GM12878 (cell line): ENCODE results near the gene EEF1A1. TPM values are rescaled to one million over a fixed set of nuclear protein-coding genes. Genes with fewer than 3 reads are reported as not detected.
A peak's percentile ranks its signal among the peaks of the same experiment; 100 is the strongest.

Experiments used
- CEBPZ ChIP-seq: fragments of 150-350 bp; IDR thresholded peaks from 2 replicates; pipeline ENCODE4 v1.6.1; 2016; ENCODE audit warnings: low read depth, low read length
- EGR1 ChIP-seq, 2 experiments: IDR thresholded peaks; 1 replicate in 1 of 2; 2 replicates in 1 of 2; pipeline ENCODE4 v1.6.1; 2011 to 2012; ENCODE audit warnings: low read depth in 2 of 2, low read length in 2 of 2, borderline replicate concordance in 1 of 2, mild to moderate bottlenecking in 1 of 2, moderate library complexity in 1 of 2
- ELK1 ChIP-seq: IDR thresholded peaks from 2 replicates; pipeline ENCODE4 v1.6.1; 2012; ENCODE audit warnings: low read depth, low read length, improper control_type of control experiment
- EP300 ChIP-seq, 2 experiments: fragments of 150-350 bp in 1 of 2; IDR thresholded peaks; 2 replicates each; pipeline ENCODE4 v1.6.1; 2011 to 2012; ENCODE audit warnings: low read depth in 2 of 2, low read length in 2 of 2, borderline replicate concordance in 1 of 2, improper control_type of control experiment in 1 of 2, inconsistent platforms in 1 of 2; ENCODE audit not compliant: control insufficient read depth in 1 of 2
- ETV6 ChIP-seq, 2 experiments: fragments of 450-650 bp in 1 of 2; IDR thresholded peaks in 1 of 2; conservative IDR thresholded peaks in 1 of 2; 2 replicates each; pipeline ENCODE4 v1.6.1; 2014; ENCODE audit warnings: antibody characterized with exemption in 1 of 2, borderline replicate concordance in 1 of 2, low read depth in 1 of 2, mild to moderate bottlenecking in 1 of 2, moderate library complexity in 1 of 2
- GATAD2B ChIP-seq: fragments of 450-650 bp; conservative IDR thresholded peaks from 2 replicates; pipeline ENCODE4 v1.6.1; 2017; ENCODE audit warnings: low read depth, mild to moderate bottlenecking, moderate library complexity
- IRF4 ChIP-seq: IDR thresholded peaks from 2 replicates; pipeline ENCODE4 v1.6.1; 2011; ENCODE audit warnings: low read depth, low read length
- MYC ChIP-seq: IDR thresholded peaks from 2 replicates; pipeline ENCODE4 v1.6.1; 2011; ENCODE audit warnings: mild to moderate bottlenecking, low read length, moderate library complexity, inconsistent platforms; ENCODE audit not compliant: insufficient read depth, insufficient replicate concordance, insufficient read length, severe bottlenecking
- NR2C1 ChIP-seq: fragments of 450-650 bp; IDR thresholded peaks from 2 replicates; pipeline ENCODE4 v1.6.1; 2017; ENCODE audit warnings: antibody characterized with exemption, mild to moderate bottlenecking, moderate library complexity
- POLR2AphosphoS2 ChIP-seq: IDR thresholded peaks from 2 replicates; pipeline ENCODE4 v1.6.1; 2011; ENCODE audit warnings: low read depth, mild to moderate bottlenecking, low read length, improper control_type of control experiment, moderate library complexity
- RFX5 ChIP-seq: IDR thresholded peaks from 2 replicates; pipeline ENCODE4 v1.6.1; 2011; ENCODE audit warnings: low read depth, low read length, improper control_type of control experiment
- TBL1XR1 ChIP-seq: IDR thresholded peaks from 2 replicates; pipeline ENCODE4 v1.6.1; 2012; ENCODE audit warnings: low read depth, low read length, improper control_type of control experiment
- WRNIP1 ChIP-seq: IDR thresholded peaks from 2 replicates; pipeline ENCODE4 v1.6.1; 2011; ENCODE audit warnings: low read depth, low read length, improper control_type of control experiment, borderline replicate concordance
- ZBED1 ChIP-seq: IDR thresholded peaks from 2 replicates; pipeline ENCODE4 v1.6.1; 2016; ENCODE audit warnings: borderline replicate concordance
- ZNF217 ChIP-seq: fragments of 450-650 bp; IDR thresholded peaks from 2 replicates; pipeline ENCODE4 v1.6.1; 2017; ENCODE audit warnings: antibody characterized with exemption, mild to moderate bottlenecking
- polyA plus RNA-seq, 11 experiments: library from polyadenylated mRNA; depleted of rRNA in 4 of 11; unstranded in 6 of 11; stranded (reverse) in 5 of 11; fragments of >200 nt; fragmentation: Nextera tagmentation in 4 of 11; fragmentation: Illumina TruSeq in 1 of 11; extraction: Ambion mirVana in 4 of 11; extraction: Trizol in 1 of 11; gene quantifications; 1 replicate in 1 of 11; 2 replicates in 10 of 11; pipeline versions ENCODE4 v1.2.1 to v1.2.3, GENCODE V29; 2011 to 2016; ENCODE audit warnings: inconsistent platforms in 2 of 11, missing spikeins in 2 of 11, low read depth in 1 of 11
- total RNA-seq, 4 experiments: library from RNA; depleted of rRNA in 3 of 4; stranded (reverse); fragments of >200 nt in 3 of 4; fragmentation: Illumina TruSeq in 1 of 4; extraction: Trizol in 1 of 4; gene quantifications; 2 replicates each; pipeline versions ENCODE4 v1.2.1 to v1.2.3, GENCODE V29; 2013 to 2021
- TF ChIP-seq, protein P1 (sequence below): fragments of 450-650 bp; conservative IDR thresholded peaks from 2 replicates; pipeline ENCODE4 v1.6.1; 2017; ENCODE audit warnings: mild to moderate bottlenecking, moderate library complexity
- TF ChIP-seq, protein P2 (sequence below): fragments of 450-650 bp; IDR thresholded peaks from 2 replicates; pipeline ENCODE4 v1.6.1; 2017; ENCODE audit warnings: mild to moderate bottlenecking, moderate library complexity

Gene EEF1A1
- total and polyA plus RNA-seq, 10 of the 15 experiments (the other 5 are each of a cell fraction or from before 2014, with no cell fraction given): 4,214 to 18,090 (median 14,132) TPM

GRCh38 chr6:73520688-73521350 is at the start of gene EEF1A1 (continued):
- TF ChIP-seq ELK1 (no peak), NR2C1 (peak; percentile 20), MYC (peak; percentile 93), POLR2AphosphoS2 (peak; percentile 99), EP300 (IDR thresholded peaks at IDR 0.05; ENCODE audit: borderline replicate concordance in 1 of 2, control insufficient read depth in 1 of 2, low read depth in 2 of 2, low read length in 2 of 2) (peak; percentile 49 to 69; a peak in 2 of 4 replicates), TBL1XR1 (peak; percentile 92), WRNIP1 (peak; percentile 61; the same call in 1 of the 2 replicates), ETV6 (conservative IDR thresholded peaks at IDR 0.05 in 1 of 2, IDR thresholded peaks at IDR 0.05 in 1 of 2; ENCODE audit: borderline replicate concordance in 1 of 2, low read depth in 1 of 2) (peak in 1 of 2 experiments; percentile 51; a peak in 2 of 4 replicates), RFX5 (no peak), ZNF217 (no peak), EGR1 (IDR thresholded peaks at IDR 0.05; ENCODE audit: borderline replicate concordance in 1 of 2, low read depth in 2 of 2, low read length in 2 of 2) (peak; percentile 30 to 98), IRF4 (peak; percentile 84), CEBPZ (no peak), GATAD2B (no peak; the same call in 1 of the 2 replicates), ZBED1 (peak; percentile 99)
- TF ChIP-seq, protein P1, sequence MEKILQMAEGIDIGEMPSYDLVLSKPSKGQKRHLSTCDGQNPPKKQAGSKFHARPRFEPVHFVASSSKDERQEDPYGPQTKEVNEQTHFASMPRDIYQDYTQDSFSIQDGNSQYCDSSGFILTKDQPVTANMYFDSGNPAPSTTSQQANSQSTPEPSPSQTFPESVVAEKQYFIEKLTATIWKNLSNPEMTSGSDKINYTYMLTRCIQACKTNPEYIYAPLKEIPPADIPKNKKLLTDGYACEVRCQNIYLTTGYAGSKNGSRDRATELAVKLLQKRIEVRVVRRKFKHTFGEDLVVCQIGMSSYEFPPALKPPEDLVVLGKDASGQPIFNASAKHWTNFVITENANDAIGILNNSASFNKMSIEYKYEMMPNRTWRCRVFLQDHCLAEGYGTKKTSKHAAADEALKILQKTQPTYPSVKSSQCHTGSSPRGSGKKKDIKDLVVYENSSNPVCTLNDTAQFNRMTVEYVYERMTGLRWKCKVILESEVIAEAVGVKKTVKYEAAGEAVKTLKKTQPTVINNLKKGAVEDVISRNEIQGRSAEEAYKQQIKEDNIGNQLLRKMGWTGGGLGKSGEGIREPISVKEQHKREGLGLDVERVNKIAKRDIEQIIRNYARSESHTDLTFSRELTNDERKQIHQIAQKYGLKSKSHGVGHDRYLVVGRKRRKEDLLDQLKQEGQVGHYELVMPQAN: peak; percentile 87
- TF ChIP-seq, protein P2, sequence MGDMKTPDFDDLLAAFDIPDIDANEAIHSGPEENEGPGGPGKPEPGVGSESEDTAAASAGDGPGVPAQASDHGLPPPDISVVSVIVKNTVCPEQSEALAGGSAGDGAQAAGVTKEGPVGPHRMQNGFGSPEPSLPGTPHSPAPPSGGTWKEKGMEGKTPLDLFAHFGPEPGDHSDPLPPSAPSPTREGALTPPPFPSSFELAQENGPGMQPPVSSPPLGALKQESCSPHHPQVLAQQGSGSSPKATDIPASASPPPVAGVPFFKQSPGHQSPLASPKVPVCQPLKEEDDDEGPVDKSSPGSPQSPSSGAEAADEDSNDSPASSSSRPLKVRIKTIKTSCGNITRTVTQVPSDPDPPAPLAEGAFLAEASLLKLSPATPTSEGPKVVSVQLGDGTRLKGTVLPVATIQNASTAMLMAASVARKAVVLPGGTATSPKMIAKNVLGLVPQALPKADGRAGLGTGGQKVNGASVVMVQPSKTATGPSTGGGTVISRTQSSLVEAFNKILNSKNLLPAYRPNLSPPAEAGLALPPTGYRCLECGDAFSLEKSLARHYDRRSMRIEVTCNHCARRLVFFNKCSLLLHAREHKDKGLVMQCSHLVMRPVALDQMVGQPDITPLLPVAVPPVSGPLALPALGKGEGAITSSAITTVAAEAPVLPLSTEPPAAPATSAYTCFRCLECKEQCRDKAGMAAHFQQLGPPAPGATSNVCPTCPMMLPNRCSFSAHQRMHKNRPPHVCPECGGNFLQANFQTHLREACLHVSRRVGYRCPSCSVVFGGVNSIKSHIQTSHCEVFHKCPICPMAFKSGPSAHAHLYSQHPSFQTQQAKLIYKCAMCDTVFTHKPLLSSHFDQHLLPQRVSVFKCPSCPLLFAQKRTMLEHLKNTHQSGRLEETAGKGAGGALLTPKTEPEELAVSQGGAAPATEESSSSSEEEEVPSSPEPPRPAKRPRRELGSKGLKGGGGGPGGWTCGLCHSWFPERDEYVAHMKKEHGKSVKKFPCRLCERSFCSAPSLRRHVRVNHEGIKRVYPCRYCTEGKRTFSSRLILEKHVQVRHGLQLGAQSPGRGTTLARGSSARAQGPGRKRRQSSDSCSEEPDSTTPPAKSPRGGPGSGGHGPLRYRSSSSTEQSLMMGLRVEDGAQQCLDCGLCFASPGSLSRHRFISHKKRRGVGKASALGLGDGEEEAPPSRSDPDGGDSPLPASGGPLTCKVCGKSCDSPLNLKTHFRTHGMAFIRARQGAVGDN: peak; percentile 98
